Measurements from ENCODE around the gene SMIM44.

The SMIM44 gene

GRCh38 chr19:3513229-3514140 is 30.2 kb upstream of the SMIM44 start:
- TF ChIP-seq, protein P1, sequence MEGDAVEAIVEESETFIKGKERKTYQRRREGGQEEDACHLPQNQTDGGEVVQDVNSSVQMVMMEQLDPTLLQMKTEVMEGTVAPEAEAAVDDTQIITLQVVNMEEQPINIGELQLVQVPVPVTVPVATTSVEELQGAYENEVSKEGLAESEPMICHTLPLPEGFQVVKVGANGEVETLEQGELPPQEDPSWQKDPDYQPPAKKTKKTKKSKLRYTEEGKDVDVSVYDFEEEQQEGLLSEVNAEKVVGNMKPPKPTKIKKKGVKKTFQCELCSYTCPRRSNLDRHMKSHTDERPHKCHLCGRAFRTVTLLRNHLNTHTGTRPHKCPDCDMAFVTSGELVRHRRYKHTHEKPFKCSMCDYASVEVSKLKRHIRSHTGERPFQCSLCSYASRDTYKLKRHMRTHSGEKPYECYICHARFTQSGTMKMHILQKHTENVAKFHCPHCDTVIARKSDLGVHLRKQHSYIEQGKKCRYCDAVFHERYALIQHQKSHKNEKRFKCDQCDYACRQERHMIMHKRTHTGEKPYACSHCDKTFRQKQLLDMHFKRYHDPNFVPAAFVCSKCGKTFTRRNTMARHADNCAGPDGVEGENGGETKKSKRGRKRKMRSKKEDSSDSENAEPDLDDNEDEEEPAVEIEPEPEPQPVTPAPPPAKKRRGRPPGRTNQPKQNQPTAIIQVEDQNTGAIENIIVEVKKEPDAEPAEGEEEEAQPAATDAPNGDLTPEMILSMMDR (IDR thresholded peaks at IDR 0.05; ENCODE audit: control extremely low read depth, extremely low read depth, low read depth, missing control alignments) = no peak
- POLR2A ChIA-PET = no interaction called here
- DNase-seq (ENCODE audit: extremely low spot score) = no peak
- CTCF ChIA-PET = interaction anchor here (1.4 kb wide), 1 partner anchor 41 kb away, joined by 3 read pairs; no protein-coding TSS in a partner anchor

GRCh38 chr19:3512562-3513228 is 29.5 kb upstream of the SMIM44 start:
- CTCF ChIA-PET = interaction anchor here (1.4 kb wide), 1 partner anchor 40 kb away, joined by 3 read pairs; no protein-coding TSS in a partner anchor
- no peak for DNase-seq (ENCODE audit: extremely low spot score)
- POLR2A ChIA-PET = interaction anchor here (0.5 kb wide), 1 partner anchor 460 kb away, joined by 3 read pairs; no protein-coding TSS in a partner anchor
- TF ChIP-seq, protein P1 (IDR thresholded peaks at IDR 0.05; ENCODE audit: control extremely low read depth, extremely low read depth, low read depth, missing control alignments) = no peak

DNA sequence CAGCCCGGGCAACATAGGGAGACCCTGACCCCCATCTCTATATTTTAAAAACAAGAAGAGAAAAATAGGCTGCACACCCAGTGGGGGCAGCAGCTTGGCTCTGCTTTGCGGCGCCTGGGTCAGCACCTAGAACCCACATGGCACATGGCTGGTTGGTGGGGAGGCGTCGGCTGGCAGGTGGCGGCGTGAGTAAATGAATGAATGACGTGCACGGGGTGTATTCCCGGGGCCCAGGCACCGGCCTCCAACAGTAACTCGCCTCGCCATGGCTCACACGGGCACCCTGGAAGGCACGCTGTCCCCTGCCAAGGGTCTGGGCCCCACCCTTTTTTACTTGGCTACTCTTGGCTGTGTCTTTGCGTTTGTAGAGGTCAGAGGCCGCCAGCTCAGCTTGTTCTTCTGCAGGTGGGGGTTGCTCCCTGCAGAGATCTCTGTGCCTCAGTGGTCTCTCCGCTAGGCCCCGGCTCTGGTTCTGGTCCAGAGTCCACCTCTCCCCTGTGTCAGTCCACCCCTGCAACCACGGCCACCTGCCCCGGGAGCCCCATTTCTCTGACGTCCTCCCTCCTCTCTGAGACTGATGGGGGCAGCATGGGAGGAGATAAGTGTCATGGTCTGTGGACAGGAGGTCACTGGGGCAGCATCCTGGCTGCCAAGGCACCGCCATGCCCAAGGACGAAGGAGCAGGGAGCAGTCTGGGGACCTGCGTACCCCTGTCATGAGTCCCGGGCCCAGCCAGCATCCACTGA is 28.4 kb upstream of the SMIM44 start:
- TF ChIP-seq, protein P1 (IDR thresholded peaks at IDR 0.05; ENCODE audit: control extremely low read depth, extremely low read depth, low read depth, missing control alignments) = no peak
- CTCF ChIA-PET = interaction anchor here (1.4 kb wide), 1 partner anchor 39 kb away, joined by 3 read pairs; no protein-coding TSS in a partner anchor
- POLR2A ChIA-PET = no interaction called here
- DNase-seq (ENCODE audit: extremely low spot score) = no peak

- POLR2A ChIA-PET = no interaction called here
- TF ChIP-seq, protein P1 (IDR thresholded peaks at IDR 0.05; ENCODE audit: control extremely low read depth, extremely low read depth, low read depth, missing control alignments) = no peak
- no peak for DNase-seq (ENCODE audit: extremely low spot score)
- CTCF ChIA-PET = no interaction called here
These were observed 27.5 kb upstream of the SMIM44 start for GRCh38 chr19:3510727-3511126.

- POLR2A ChIA-PET = no interaction called here
- DNase-seq (ENCODE audit: extremely low spot score) = no peak
- TF ChIP-seq, protein P1 (IDR thresholded peaks at IDR 0.05; ENCODE audit: control extremely low read depth, extremely low read depth, low read depth, missing control alignments) = no peak
- CTCF ChIA-PET = no interaction called here
These were observed 26.3 kb upstream of the SMIM44 start for GRCh38 chr19:3509566-3509989.

Measured in GM10248 (cell line).